ENCODE results near the gene SLC22A17. TPM values are rescaled to one million over a fixed set of nuclear protein-coding genes. Genes with fewer than 3 reads are reported as not detected.

The SLC22A17 gene
- total and polyA plus RNA-seq, 2 of the 13 experiments (the other 11 are each of a cell fraction or from before 2014, with no cell fraction given), result 0.95 to 1.1 TPM

- TF ChIP-seq HNF1A (IDR thresholded peaks at IDR 0.05; ENCODE audit: low read depth) (no peak), HNF1A (CRISPR knock-in tag; IDR thresholded peaks at IDR 0.05; ENCODE audit: borderline replicate concordance) (no peak), ZNF724P (CRISPR knock-in tag; IDR thresholded peaks at IDR 0.05; ENCODE audit: borderline replicate concordance) (no peak), KLF11 (CRISPR knock-in tag; IDR thresholded peaks at IDR 0.05) (no peak), TGIF2 (CRISPR knock-in tag; IDR thresholded peaks at IDR 0.05) (no peak), MLX (CRISPR knock-in tag; IDR thresholded peaks at IDR 0.05) (no peak), POLR2AphosphoS2 (IDR thresholded peaks at IDR 0.05; ENCODE audit: low read depth, low read length) (no peak), SPEN (CRISPR knock-in tag; IDR thresholded peaks at IDR 0.05; ENCODE audit: low read depth) (no peak), NFIC (IDR thresholded peaks at IDR 0.05; ENCODE audit: low read length) (no peak), ASH2L (IDR thresholded peaks at IDR 0.05; ENCODE audit: insufficient read length, low read depth, low read length) (no peak), GABPA (IDR thresholded peaks at IDR 0.05; ENCODE audit: low read depth, low read length) (no peak), GABPA (CRISPR knock-in tag; IDR thresholded peaks at IDR 0.05; ENCODE audit: low read depth) (no peak), ZNF362 (CRISPR knock-in tag; IDR thresholded peaks at IDR 0.05; ENCODE audit: borderline replicate concordance) (no peak), NCOR1 (IDR thresholded peaks at IDR 0.05; ENCODE audit: borderline replicate concordance, low read length) (no peak), ZKSCAN8 (CRISPR knock-in tag; IDR thresholded peaks at IDR 0.05; ENCODE audit: borderline replicate concordance) (no peak), MIER2 (CRISPR knock-in tag; IDR thresholded peaks at IDR 0.05) (no peak), ZNF24 (IDR thresholded peaks at IDR 0.05) (no peak), NFRKB (IDR thresholded peaks at IDR 0.05) (no peak), EHMT2 (IDR thresholded peaks at IDR 0.05; ENCODE audit: borderline replicate concordance, low read depth, low read length) (no peak), GATAD2A (CRISPR knock-in tag; IDR thresholded peaks at IDR 0.05) (no peak)
- TF ChIP-seq, protein P1, sequence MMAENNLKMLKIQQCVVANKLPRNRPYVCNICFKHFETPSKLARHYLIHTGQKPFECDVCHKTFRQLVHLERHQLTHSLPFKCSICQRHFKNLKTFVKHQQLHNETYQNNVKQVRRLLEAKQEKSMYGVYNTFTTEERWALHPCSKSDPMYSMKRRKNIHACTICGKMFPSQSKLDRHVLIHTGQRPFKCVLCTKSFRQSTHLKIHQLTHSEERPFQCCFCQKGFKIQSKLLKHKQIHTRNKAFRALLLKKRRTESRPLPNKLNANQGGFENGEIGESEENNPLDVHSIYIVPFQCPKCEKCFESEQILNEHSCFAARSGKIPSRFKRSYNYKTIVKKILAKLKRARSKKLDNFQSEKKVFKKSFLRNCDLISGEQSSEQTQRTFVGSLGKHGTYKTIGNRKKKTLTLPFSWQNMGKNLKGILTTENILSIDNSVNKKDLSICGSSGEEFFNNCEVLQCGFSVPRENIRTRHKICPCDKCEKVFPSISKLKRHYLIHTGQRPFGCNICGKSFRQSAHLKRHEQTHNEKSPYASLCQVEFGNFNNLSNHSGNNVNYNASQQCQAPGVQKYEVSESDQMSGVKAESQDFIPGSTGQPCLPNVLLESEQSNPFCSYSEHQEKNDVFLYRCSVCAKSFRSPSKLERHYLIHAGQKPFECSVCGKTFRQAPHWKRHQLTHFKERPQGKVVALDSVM (CRISPR knock-in tag; IDR thresholded peaks at IDR 0.05), result no peak
- TF ChIP-seq, protein P2, sequence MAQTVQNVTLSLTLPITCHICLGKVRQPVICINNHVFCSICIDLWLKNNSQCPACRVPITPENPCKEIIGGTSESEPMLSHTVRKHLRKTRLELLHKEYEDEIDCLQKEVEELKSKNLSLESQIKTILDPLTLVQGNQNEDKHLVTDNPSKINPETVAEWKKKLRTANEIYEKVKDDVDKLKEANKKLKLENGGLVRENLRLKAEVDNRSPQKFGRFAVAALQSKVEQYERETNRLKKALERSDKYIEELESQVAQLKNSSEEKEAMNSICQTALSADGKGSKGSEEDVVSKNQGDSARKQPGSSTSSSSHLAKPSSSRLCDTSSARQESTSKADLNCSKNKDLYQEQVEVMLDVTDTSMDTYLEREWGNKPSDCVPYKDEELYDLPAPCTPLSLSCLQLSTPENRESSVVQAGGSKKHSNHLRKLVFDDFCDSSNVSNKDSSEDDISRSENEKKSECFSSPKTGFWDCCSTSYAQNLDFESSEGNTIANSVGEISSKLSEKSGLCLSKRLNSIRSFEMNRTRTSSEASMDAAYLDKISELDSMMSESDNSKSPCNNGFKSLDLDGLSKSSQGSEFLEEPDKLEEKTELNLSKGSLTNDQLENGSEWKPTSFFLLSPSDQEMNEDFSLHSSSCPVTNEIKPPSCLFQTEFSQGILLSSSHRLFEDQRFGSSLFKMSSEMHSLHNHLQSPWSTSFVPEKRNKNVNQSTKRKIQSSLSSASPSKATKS (CRISPR knock-in tag; IDR thresholded peaks at IDR 0.05), result no peak
These were observed 7.8 kb upstream of the SLC22A17 start (continued) for GRCh38 chr14:23360496-23360895.
